Measurements from ENCODE around the gene MAL.
A peak's percentile ranks its signal among the peaks of the same experiment; 100 is the strongest.
"Not testable (repeated sequence)": the region's sequence is repeated elsewhere in the genome, so short reads cannot be mapped to it uniquely, and the experiment has no call there.

The MAL gene

GRCh38 chr2:95063086-95063958, 37.8 kb downstream of the MAL start:
- no peak for DNase-seq

GRCh38 chr2:95068256-95068655, 42.7 kb downstream of the MAL start:
- no peak for DNase-seq

- DNase-seq: no peak
These were observed 44.0 kb downstream of the MAL start for GRCh38 chr2:95069465-95069864.

- no peak for DNase-seq
These were observed 46.3 kb downstream of the MAL start for GRCh38 chr2:95071856-95072255.

GRCh38 chr2:95072424-95072823, 46.9 kb downstream of the MAL start:
- DNase-seq: no peak

- no peak for DNase-seq
These were observed 48.6 kb downstream of the MAL start for GRCh38 chr2:95073856-95074662.

- DNase-seq: no peak
These were observed 49.3 kb downstream of the MAL start for GRCh38 chr2:95074663-95075439.

GRCh38 chr2:95075440-95076132, 50.1 kb downstream of the MAL start:
- no peak for DNase-seq

GRCh38 chr2:95076705-95077529, 51.4 kb downstream of the MAL start:
- peak; percentile 53 for DNase-seq

GRCh38 chr2:95077530-95077825, 52.0 kb downstream of the MAL start:
- DNase-seq: no peak

GRCh38 chr2:95077861-95078603, 52.5 kb downstream of the MAL start:
- no peak for DNase-seq

GRCh38 chr2:95079199-95079683, 53.7 kb downstream of the MAL start:
- DNase-seq: no peak

GRCh38 chr2:95082477-95082876, 57.0 kb downstream of the MAL start:
- no peak for DNase-seq

GRCh38 chr2:95086017-95086416, 60.5 kb downstream of the MAL start:
- no peak for DNase-seq

- DNase-seq: no peak
These were observed 61.9 kb downstream of the MAL start for GRCh38 chr2:95087379-95087778.

- DNase-seq: no peak
These were observed 66.5 kb downstream of the MAL start for GRCh38 chr2:95091885-95092555.

- DNase-seq: not testable (repeated sequence)
These were observed 72.8 kb downstream of the MAL start for GRCh38 chr2:95098273-95098672.

- DNase-seq: no peak
These were observed 74.4 kb downstream of the MAL start for GRCh38 chr2:95099910-95100309.

Measured in fibroblast of skin of back (primary cell).